A673 (cell line): ENCODE data around the gene ANKRD28.

Source experiments
- CTCF ChIP-seq: fragments of 300-800, 200-600 bp; sonication (generic); conservative IDR thresholded peaks from 2 replicates; pipeline ENCODE4 v1.5.1; 2017; ENCODE audit warnings: low read depth, mild to moderate bottlenecking, antibody characterized with exemption, low read length, moderate library complexity, mixed read lengths
- EZH2 ChIP-seq: fragments of 200-600 bp; sonication (generic); IDR thresholded peaks from 2 replicates; pipeline ENCODE4 v1.6.1; 2017; ENCODE audit warnings: borderline replicate concordance, low read depth, mild to moderate bottlenecking, mixed read lengths, antibody characterized with exemption, low read length; ENCODE audit not compliant: poor library complexity, severe bottlenecking

- no peak for TF ChIP-seq CTCF
- TF ChIP-seq EZH2, result no peak
Measured at GRCh38 chr3:15755181-15755580, 42.6 kb downstream of the ANKRD28 start.
